CD14-positive monocyte (primary cell): ENCODE data around the gene ZNF407. TPM values are rescaled to one million over a fixed set of nuclear protein-coding genes. Genes with fewer than 3 reads are reported as not detected.

Source experiments
- DNase-seq, 3 donors: peaks; one replicate each; pipeline ENCODE4 v3.0.0-alpha.2; 2011 to 2022
- H2AFZ ChIP-seq: 2 replicates; pipeline ENCODE4 v1.6.0; 2012; ENCODE audit warnings: mild to moderate bottlenecking, low read depth, low read length, inconsistent platforms; ENCODE audit not compliant: insufficient read depth, poor library complexity, severe bottlenecking
- H3K27ac ChIP-seq, 2 donors: 1 replicate in 1 of 2; 2 replicates in 1 of 2; pipeline ENCODE4 v1.5.1; 2012 to 2013; ENCODE audit warnings: low read length in 2 of 2, control low read depth in 1 of 2, inconsistent platforms in 1 of 2, low read depth in 1 of 2, mild to moderate bottlenecking in 1 of 2
- H3K27me3 ChIP-seq, 2 donors: one replicate each; pipeline versions ENCODE4 v1.6.0 to v1.6.1; 2011 to 2013; ENCODE audit warnings: low read length in 2 of 2; ENCODE audit not compliant: control insufficient read depth in 2 of 2, insufficient read depth in 2 of 2
- H3K36me3 ChIP-seq, 2 donors: replicated peaks in 1 of 2; 1 replicate in 1 of 2; 2 replicates in 1 of 2; pipeline versions ENCODE4 v1.5.1 to v1.6.1; 2012 to 2013; ENCODE audit warnings: low read length in 2 of 2, control low read depth in 1 of 2, inconsistent platforms in 1 of 2, mild to moderate bottlenecking in 1 of 2; ENCODE audit not compliant: insufficient read depth in 2 of 2, control insufficient read depth in 1 of 2
- H3K4me1 ChIP-seq, 2 donors: 1 replicate in 1 of 2; 2 replicates in 1 of 2; pipeline versions ENCODE4 v1.5.1 to v1.6.1; 2012 to 2013; ENCODE audit warnings: low read length in 2 of 2, control low read depth in 1 of 2, inconsistent platforms in 1 of 2, mild to moderate bottlenecking in 1 of 2, moderate library complexity in 1 of 2; ENCODE audit not compliant: insufficient read depth in 2 of 2, control insufficient read depth in 1 of 2
- H3K4me2 ChIP-seq: replicated peaks from 2 replicates; pipeline ENCODE3; 2012; ENCODE audit warnings: low read length, moderate library complexity, mild to moderate bottlenecking; ENCODE audit not compliant: poor library complexity, severe bottlenecking; ENCODE audit errors: extremely low read depth
- H3K4me3 ChIP-seq, 3 experiments: fragments of 200-600 bp in 1 of 3; sonication (generic) in 1 of 3; replicated peaks in 1 of 3; 1 replicate in 2 of 3; 2 replicates in 1 of 3; pipeline ENCODE4 v1.5.1; 2011 to 2013; ENCODE audit warnings: low read length in 3 of 3, mild to moderate bottlenecking in 3 of 3, control low read depth in 2 of 3, low read depth in 2 of 3, inconsistent platforms in 1 of 3, moderate library complexity in 1 of 3
- H3K79me2 ChIP-seq: 2 replicates; pipeline ENCODE4 v1.6.0; 2012; ENCODE audit warnings: mild to moderate bottlenecking, control low read depth, inconsistent platforms, low read length, moderate library complexity; ENCODE audit not compliant: insufficient read depth
- H3K9ac ChIP-seq: 2 replicates; pipeline ENCODE4 v1.6.0; 2017; ENCODE audit warnings: low read length, mild to moderate bottlenecking; ENCODE audit not compliant: insufficient read depth, poor library complexity, severe bottlenecking
- H3K9me3 ChIP-seq, 2 donors: replicated peaks in 1 of 2; 1 replicate in 1 of 2; 2 replicates in 1 of 2; pipeline versions ENCODE4 v1.5.1 to v1.6.1; 2012 to 2013; ENCODE audit warnings: low read length in 2 of 2, control low read depth in 1 of 2; ENCODE audit not compliant: control insufficient read depth in 1 of 2, insufficient read depth in 1 of 2
- H4K20me1 ChIP-seq: 2 replicates; pipeline ENCODE4 v1.6.0; 2012; ENCODE audit warnings: mild to moderate bottlenecking, low read length, control low read depth, moderate library complexity; ENCODE audit not compliant: insufficient read depth
- H3K27ac Mint-ChIP-seq, 7 donors: one replicate each; pipeline ENCODE4 v1.8.0; 2020; ENCODE audit warnings: mild to moderate bottlenecking in 7 of 7, mixed read lengths in 7 of 7, moderate library complexity in 6 of 7, inconsistent platforms in 2 of 7
- H3K27me3 Mint-ChIP-seq, 3 donors: one replicate each; pipeline ENCODE4 v1.8.0; 2021 to 2022; ENCODE audit warnings: low read depth in 3 of 3, mild to moderate bottlenecking in 3 of 3, mixed read lengths in 3 of 3, moderate library complexity in 3 of 3, inconsistent platforms in 1 of 3
- H3K36me3 Mint-ChIP-seq, 2 donors: one replicate each; pipeline ENCODE4 v1.8.0; 2020; ENCODE audit warnings: mixed read lengths in 2 of 2, inconsistent platforms in 1 of 2, mild to moderate bottlenecking in 1 of 2
- H3K4me1 Mint-ChIP-seq: one replicate; pipeline ENCODE4 v1.8.0; 2020; ENCODE audit warnings: mild to moderate bottlenecking, mixed read lengths
- H3K4me3 Mint-ChIP-seq, 2 donors: one replicate each; pipeline ENCODE4 v1.8.0; 2020; ENCODE audit warnings: mild to moderate bottlenecking in 2 of 2, mixed read lengths in 2 of 2, moderate library complexity in 1 of 2
- H3K9me3 Mint-ChIP-seq, 7 donors: one replicate each; pipeline ENCODE4 v1.8.0; 2020 to 2022; ENCODE audit warnings: mixed read lengths in 7 of 7, mild to moderate bottlenecking in 6 of 7, moderate library complexity in 6 of 7, inconsistent platforms in 2 of 7
- WGBS: methylation state at CpG from one replicate; pipeline ENCODE4 v1.1.5; 2013; ENCODE audit warnings: missing lambda C conversion rate; ENCODE audit not compliant: insufficient coverage; 5-methylcytosine and 5-hydroxymethylcytosine counted together
- intact Hi-C, 2 donors: fragments of 100-400 bp; cut with micrococcal nuclease; formaldehyde crosslinking; loops; one replicate each; pipeline versions ENCODE4 v1.15.0 to v1.15.1; 2023
- polyA plus RNA-seq, 3 donors: library from polyadenylated mRNA; depleted of rRNA in 1 of 3; unstranded in 2 of 3; stranded (reverse) in 1 of 3; fragments of 300-500 nt in 2 of 3; fragments of >200 nt in 1 of 3; fragmentation: Illumina TruSeq in 2 of 3; gene quantifications; 1 replicate in 2 of 3; 2 replicates in 1 of 3; pipeline ENCODE4 v1.2.3, GENCODE V29; 2012 to 2021
- TF ChIP-seq, protein P1 (sequence below): fragments of 200-600 bp; IDR thresholded peaks from one replicate; pipeline ENCODE4 v1.8.0; 2022; ENCODE audit warnings: antibody characterized with exemption, mild to moderate bottlenecking

The ZNF407 gene
- polyA plus RNA-seq, 3 donors = 1.3 to 3.6 (median 1.6) TPM

GRCh38 chr18:74665346-74665745 lies 67.7 kb downstream of the ZNF407 start:
- Histone ChIP-seq H3K27ac (no peak overlapping the region), H3K4me3 (no peak overlapping the region), H4K20me1 (no peaks in the 10 kb centered on the region), H3K4me2 (no peak overlapping the region), H3K9ac (no peak overlapping the region), H3K79me2 (no peaks in the 10 kb centered on the region), H3K4me1 (no peaks in the 10 kb centered on the region), H2AFZ (no peak overlapping the region), H3K27me3 (no peaks in the 10 kb centered on the region), H3K36me3 (peaks cover 0 to 9% of the 10 kb centered on the region in 2 donors), H3K9me3 (no peaks in the 10 kb centered on the region)
- H3K4me3 Mint-ChIP-seq = no peak overlapping the region
- WGBS = no CpG with 5 or more reads among the region's 4 CpGs
- intact Hi-C loops = no loop called here
- no peak for DNase-seq
- H3K9me3 Mint-ChIP-seq = no peaks in the 10 kb centered on the region
- no peaks in the 10 kb centered on the region for H3K4me1 Mint-ChIP-seq
- peaks cover 24 to 35% of the 10 kb centered on the region in 2 donors for H3K36me3 Mint-ChIP-seq
- no peak overlapping the region for H3K27ac Mint-ChIP-seq
- no peaks in the 10 kb centered on the region for H3K27me3 Mint-ChIP-seq
- TF ChIP-seq, protein P1, sequence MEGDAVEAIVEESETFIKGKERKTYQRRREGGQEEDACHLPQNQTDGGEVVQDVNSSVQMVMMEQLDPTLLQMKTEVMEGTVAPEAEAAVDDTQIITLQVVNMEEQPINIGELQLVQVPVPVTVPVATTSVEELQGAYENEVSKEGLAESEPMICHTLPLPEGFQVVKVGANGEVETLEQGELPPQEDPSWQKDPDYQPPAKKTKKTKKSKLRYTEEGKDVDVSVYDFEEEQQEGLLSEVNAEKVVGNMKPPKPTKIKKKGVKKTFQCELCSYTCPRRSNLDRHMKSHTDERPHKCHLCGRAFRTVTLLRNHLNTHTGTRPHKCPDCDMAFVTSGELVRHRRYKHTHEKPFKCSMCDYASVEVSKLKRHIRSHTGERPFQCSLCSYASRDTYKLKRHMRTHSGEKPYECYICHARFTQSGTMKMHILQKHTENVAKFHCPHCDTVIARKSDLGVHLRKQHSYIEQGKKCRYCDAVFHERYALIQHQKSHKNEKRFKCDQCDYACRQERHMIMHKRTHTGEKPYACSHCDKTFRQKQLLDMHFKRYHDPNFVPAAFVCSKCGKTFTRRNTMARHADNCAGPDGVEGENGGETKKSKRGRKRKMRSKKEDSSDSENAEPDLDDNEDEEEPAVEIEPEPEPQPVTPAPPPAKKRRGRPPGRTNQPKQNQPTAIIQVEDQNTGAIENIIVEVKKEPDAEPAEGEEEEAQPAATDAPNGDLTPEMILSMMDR = no peak

DNA sequence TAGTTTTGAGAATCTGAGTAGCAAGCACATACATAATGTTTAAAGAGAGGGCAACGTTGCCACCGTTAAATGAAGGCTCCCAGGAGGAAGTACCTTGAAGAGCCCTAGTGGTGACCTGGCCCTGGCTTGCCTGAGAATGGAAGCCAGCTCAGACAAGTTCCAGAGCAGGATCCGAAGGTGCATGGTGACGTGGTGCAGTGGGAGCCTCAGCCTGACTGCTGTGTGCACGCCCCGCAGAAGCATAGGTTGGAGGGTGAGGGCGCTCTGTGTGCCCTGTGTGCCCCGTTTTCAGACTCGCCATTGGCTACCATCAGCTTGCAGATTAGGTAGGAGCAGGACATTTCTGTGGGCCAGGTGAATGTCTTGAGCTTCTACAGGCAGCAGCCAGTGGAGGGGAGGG lies 68.2 kb downstream of the ZNF407 start:
- H3K36me3 Mint-ChIP-seq = peaks cover 26 to 34% of the 10 kb centered on the region in 2 donors
- 96% methylated on average over 9 of the region's 9 CpGs for WGBS
- H3K9me3 ChIP-seq = no peaks in the 10 kb centered on the region
- H3K27me3 Mint-ChIP-seq = no peaks in the 10 kb centered on the region
- H3K4me1 ChIP-seq = no peaks in the 10 kb centered on the region
- no peak for DNase-seq
- no peaks in the 10 kb centered on the region for H3K27me3 ChIP-seq
- H3K27ac Mint-ChIP-seq = no peak overlapping the region
- intact Hi-C loops = no loop called here
- H3K4me3 ChIP-seq = no peak overlapping the region
- H3K79me2 ChIP-seq = no peaks in the 10 kb centered on the region
- H3K36me3 ChIP-seq = peaks cover 0 to 9% of the 10 kb centered on the region in 2 donors
- H4K20me1 ChIP-seq = no peaks in the 10 kb centered on the region
- no peak overlapping the region for H3K4me3 Mint-ChIP-seq
- no peak overlapping the region for H2AFZ ChIP-seq
- H3K9ac ChIP-seq = no peak overlapping the region
- H3K27ac ChIP-seq = no peak overlapping the region
- H3K4me1 Mint-ChIP-seq = no peaks in the 10 kb centered on the region
- H3K4me2 ChIP-seq = no peak overlapping the region
- peaks cover 0 to 1% (median 0%) of the 10 kb centered on the region in 7 donors for H3K9me3 Mint-ChIP-seq
- TF ChIP-seq, protein P1 = no peak
